ENCODE data around the gene ARL6IP5.

The ARL6IP5 gene

GRCh38 chr3:69143612-69144011 lies 58.9 kb downstream of the ARL6IP5 start:
- TF ChIP-seq CEBPB (IDR thresholded peaks at IDR 0.05) (peak; percentile 66), TCF12 (IDR thresholded peaks at IDR 0.05; ENCODE audit: low read depth) (peak; percentile 34; the same call in 1 of the 2 replicates), RAD21 (IDR thresholded peaks at IDR 0.05; ENCODE audit: low read depth) (no peak), TEAD4 (IDR thresholded peaks at IDR 0.05) (peak; percentile 64)

GRCh38 chr3:69144631-69145245 lies 60.0 kb downstream of the ARL6IP5 start:
- no peak for TF ChIP-seq TCF12 (IDR thresholded peaks at IDR 0.05; ENCODE audit: low read depth)
- no peak for TF ChIP-seq TEAD4 (IDR thresholded peaks at IDR 0.05)
- TF ChIP-seq ZBTB7A (IDR thresholded peaks at IDR 0.05; ENCODE audit: low read depth): no peak

DNA sequence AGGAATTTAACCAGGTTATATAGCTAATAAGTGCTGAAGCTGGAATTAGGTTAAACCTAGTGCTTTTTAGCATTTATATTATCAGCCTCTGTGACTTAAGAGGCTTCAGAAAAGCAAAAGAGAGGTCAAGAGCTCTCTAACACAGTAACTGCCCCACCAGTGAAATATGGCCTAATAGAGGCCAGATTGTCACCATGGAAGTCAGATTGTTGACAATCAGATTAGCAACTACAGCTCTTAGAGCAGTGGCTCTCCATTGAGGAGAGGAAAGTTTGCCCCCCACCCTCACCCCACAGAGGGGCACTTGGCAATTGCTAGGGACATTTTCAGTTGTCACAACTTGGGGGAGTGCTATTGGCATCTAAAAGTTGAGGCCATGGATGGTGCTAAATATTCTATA lies 61.0 kb downstream of the ARL6IP5 start:
- TF ChIP-seq EGR1 (IDR thresholded peaks at IDR 0.05) (no peak), ZBTB7A (IDR thresholded peaks at IDR 0.05; ENCODE audit: low read depth) (no peak), USF1 (IDR thresholded peaks at IDR 0.05) (no peak), RAD21 (IDR thresholded peaks at IDR 0.05; ENCODE audit: low read depth) (no peak), TEAD4 (IDR thresholded peaks at IDR 0.05) (no peak)

- TF ChIP-seq REST (IDR thresholded peaks at IDR 0.05; ENCODE audit: low read depth) (no peak), USF1 (IDR thresholded peaks at IDR 0.05) (no peak), RAD21 (IDR thresholded peaks at IDR 0.05; ENCODE audit: low read depth) (no peak), EGR1 (IDR thresholded peaks at IDR 0.05) (no peak), EP300 (IDR thresholded peaks at IDR 0.05; ENCODE audit: borderline replicate concordance) (no peak)
These were observed 64.8 kb downstream of the ARL6IP5 start for GRCh38 chr3:69149586-69149985.

Measured in Ishikawa (cell line).